Ishikawa (cell line): ENCODE data around the gene RHCG.

Experiments used
- CEBPB ChIP-seq: IDR thresholded peaks from 2 replicates; pipeline ENCODE4 v1.6.1; 2012
- CREB1 ChIP-seq: IDR thresholded peaks from 2 replicates; pipeline ENCODE4 v1.6.1; 2012; ENCODE audit warnings: low read depth
- EP300 ChIP-seq: IDR thresholded peaks from 2 replicates; pipeline ENCODE4 v1.6.1; 2012; ENCODE audit warnings: borderline replicate concordance
- FOXM1 ChIP-seq: IDR thresholded peaks from 2 replicates; pipeline ENCODE4 v1.6.1; 2012; ENCODE audit warnings: low read depth, borderline replicate concordance
- RAD21 ChIP-seq: IDR thresholded peaks from 2 replicates; pipeline ENCODE4 v1.6.1; 2012; ENCODE audit warnings: low read depth
- TAF1 ChIP-seq: IDR thresholded peaks from 2 replicates; pipeline ENCODE4 v1.6.1; 2012; ENCODE audit warnings: low read depth, mild to moderate bottlenecking
- TCF12 ChIP-seq: IDR thresholded peaks from 2 replicates; pipeline ENCODE4 v1.6.1; 2012; ENCODE audit warnings: low read depth
- TEAD4 ChIP-seq: IDR thresholded peaks from 2 replicates; pipeline ENCODE4 v1.6.1; 2012
- YY1 ChIP-seq: IDR thresholded peaks from 2 replicates; pipeline ENCODE4 v1.6.1; 2012; ENCODE audit warnings: low read depth
- ZBTB7A ChIP-seq: IDR thresholded peaks from 2 replicates; pipeline ENCODE4 v1.6.1; 2012; ENCODE audit warnings: low read depth
- TF ChIP-seq, protein P1 (sequence below): IDR thresholded peaks from 2 replicates; pipeline ENCODE4 v1.6.1; 2012
- TF ChIP-seq, protein P2 (sequence below): IDR thresholded peaks from 2 replicates; pipeline ENCODE4 v1.6.1; 2012; ENCODE audit warnings: low read depth, mild to moderate bottlenecking

DNA sequence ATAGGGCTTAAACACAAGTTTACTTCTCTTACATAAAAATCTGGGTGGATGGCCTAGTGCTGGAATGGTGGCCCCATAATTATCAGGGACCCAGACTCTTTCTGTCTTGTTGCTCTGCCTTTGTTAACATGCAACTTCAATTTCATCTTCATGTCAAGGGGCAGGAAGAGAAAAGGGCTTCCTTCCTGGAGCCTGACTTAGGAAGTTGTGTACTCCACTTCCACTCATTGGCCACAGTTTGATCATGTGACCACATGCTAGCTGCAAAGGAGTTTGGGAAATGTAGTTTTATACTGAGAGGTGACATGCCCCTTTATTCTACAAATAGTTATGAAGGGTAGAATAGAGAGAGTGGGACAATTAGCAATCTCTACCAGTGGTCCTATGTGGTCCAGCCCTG is 39.3 kb downstream of the RHCG start:
- no peak for TF ChIP-seq RAD21
- TF ChIP-seq CREB1 = no peak
- TF ChIP-seq TCF12 = no peak
- TF ChIP-seq EP300 = no peak
- TF ChIP-seq, protein P1, sequence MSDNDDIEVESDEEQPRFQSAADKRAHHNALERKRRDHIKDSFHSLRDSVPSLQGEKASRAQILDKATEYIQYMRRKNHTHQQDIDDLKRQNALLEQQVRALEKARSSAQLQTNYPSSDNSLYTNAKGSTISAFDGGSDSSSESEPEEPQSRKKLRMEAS = no peak
- TF ChIP-seq TEAD4 = no peak
- no peak for TF ChIP-seq FOXM1
- no peak for TF ChIP-seq CEBPB
- TF ChIP-seq YY1 = no peak
- TF ChIP-seq, protein P2, sequence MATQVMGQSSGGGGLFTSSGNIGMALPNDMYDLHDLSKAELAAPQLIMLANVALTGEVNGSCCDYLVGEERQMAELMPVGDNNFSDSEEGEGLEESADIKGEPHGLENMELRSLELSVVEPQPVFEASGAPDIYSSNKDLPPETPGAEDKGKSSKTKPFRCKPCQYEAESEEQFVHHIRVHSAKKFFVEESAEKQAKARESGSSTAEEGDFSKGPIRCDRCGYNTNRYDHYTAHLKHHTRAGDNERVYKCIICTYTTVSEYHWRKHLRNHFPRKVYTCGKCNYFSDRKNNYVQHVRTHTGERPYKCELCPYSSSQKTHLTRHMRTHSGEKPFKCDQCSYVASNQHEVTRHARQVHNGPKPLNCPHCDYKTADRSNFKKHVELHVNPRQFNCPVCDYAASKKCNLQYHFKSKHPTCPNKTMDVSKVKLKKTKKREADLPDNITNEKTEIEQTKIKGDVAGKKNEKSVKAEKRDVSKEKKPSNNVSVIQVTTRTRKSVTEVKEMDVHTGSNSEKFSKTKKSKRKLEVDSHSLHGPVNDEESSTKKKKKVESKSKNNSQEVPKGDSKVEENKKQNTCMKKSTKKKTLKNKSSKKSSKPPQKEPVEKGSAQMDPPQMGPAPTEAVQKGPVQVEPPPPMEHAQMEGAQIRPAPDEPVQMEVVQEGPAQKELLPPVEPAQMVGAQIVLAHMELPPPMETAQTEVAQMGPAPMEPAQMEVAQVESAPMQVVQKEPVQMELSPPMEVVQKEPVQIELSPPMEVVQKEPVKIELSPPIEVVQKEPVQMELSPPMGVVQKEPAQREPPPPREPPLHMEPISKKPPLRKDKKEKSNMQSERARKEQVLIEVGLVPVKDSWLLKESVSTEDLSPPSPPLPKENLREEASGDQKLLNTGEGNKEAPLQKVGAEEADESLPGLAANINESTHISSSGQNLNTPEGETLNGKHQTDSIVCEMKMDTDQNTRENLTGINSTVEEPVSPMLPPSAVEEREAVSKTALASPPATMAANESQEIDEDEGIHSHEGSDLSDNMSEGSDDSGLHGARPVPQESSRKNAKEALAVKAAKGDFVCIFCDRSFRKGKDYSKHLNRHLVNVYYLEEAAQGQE = no peak
- no peak for TF ChIP-seq ZBTB7A
- no peak for TF ChIP-seq TAF1
